Heart right ventricle (tissue), 16 donors: ENCODE measurements around the gene SELENOV. TPM values are rescaled to one million over a fixed set of nuclear protein-coding genes. Genes with fewer than 3 reads are reported as not detected.

Experiments used
- ATAC-seq, 8 donors: fragments of 200-7000 bp; cut with Tn5 transposase; one replicate each; pipeline ENCODE4 v1.9.1; 2020; ENCODE audit warnings: mild to moderate bottlenecking in 8 of 8, moderate library complexity in 8 of 8, moderate number of reproducible peaks in 1 of 8
- DNase-seq, 2 donors: peaks; one replicate each; pipeline ENCODE4 v3.0.0-alpha.2; 2020
- H3K27ac ChIP-seq, 10 donors: fragments of 200-600 bp; sonication (generic) in 2 of 10; one replicate each; pipeline versions ENCODE4 v1.5.0 to v1.8.0; 2020 to 2022; ENCODE audit warnings: mild to moderate bottlenecking in 3 of 10
- H3K27me3 ChIP-seq, 7 donors: fragments of 200-600 bp; one replicate each; pipeline ENCODE4 v1.8.0; 2021 to 2022; ENCODE audit warnings: mild to moderate bottlenecking in 2 of 7
- H3K36me3 ChIP-seq, 9 donors: fragments of 200-600 bp; sonication (generic) in 1 of 9; one replicate each; pipeline versions ENCODE4 v1.5.0 to v1.8.0; 2020 to 2022; ENCODE audit warnings: mild to moderate bottlenecking in 2 of 9
- H3K4me1 ChIP-seq, 9 donors: fragments of 200-600 bp; sonication (generic) in 1 of 9; one replicate each; pipeline versions ENCODE4 v1.5.0 to v1.8.0; 2020 to 2022; ENCODE audit warnings: mild to moderate bottlenecking in 4 of 9
- H3K4me3 ChIP-seq, 10 donors: fragments of 200-600 bp; sonication (generic) in 2 of 10; one replicate each; pipeline versions ENCODE4 v1.5.0 to v1.8.0; 2020 to 2022; ENCODE audit warnings: mild to moderate bottlenecking in 7 of 10, moderate library complexity in 2 of 10
- H3K9me3 ChIP-seq, 11 donors: fragments of 200-600 bp in 10 of 11; sonication (generic) in 2 of 11; one replicate each; pipeline versions ENCODE4 v1.5.0 to v1.8.0; 2013 to 2022; ENCODE audit warnings: mild to moderate bottlenecking in 2 of 11, control low read depth in 1 of 11, moderate library complexity in 1 of 11
- WGBS, 2 donors: extraction: QIAGEN DNeasy Blood & Tissue Kit; methylation state at CpG; one replicate each; pipeline ENCODE4 v1.1.7; 2013; ENCODE audit warnings: inconsistent platforms in 1 of 2; 5-methylcytosine and 5-hydroxymethylcytosine counted together
- intact Hi-C, 10 donors: fragments of 100-400 bp; cut with DNase I; formaldehyde crosslinking; loops; one replicate each; pipeline versions ENCODE4 v1.11.1 to v1.14.2; 2022
- polyA plus RNA-seq, 2 donors: library from polyadenylated mRNA; stranded (reverse); fragments of 200-250 nt; gene quantifications; one replicate each; pipeline ENCODE4 v1.2.3, GENCODE V29; 2013
- total RNA-seq, 10 donors: library from RNA; stranded (reverse); fragmentation: NEBNext Ultra II Directional in 3 of 10; extraction: Animal tissue kit (Norgen Biotek cat#: 25700) in 3 of 10; gene quantifications; one replicate each; pipeline versions ENCODE4 v1.2.1 to v1.2.4, GENCODE V29; 2021 to 2023
- TF ChIP-seq, protein P1 (sequence below), 9 donors: fragments of 200-600 bp; sonication (generic) in 2 of 9; IDR thresholded peaks; one replicate each; pipeline versions ENCODE4 v1.5.0 to v1.8.0; 2021 to 2022; ENCODE audit warnings: antibody characterized with exemption in 9 of 9, mild to moderate bottlenecking in 5 of 9, moderate library complexity in 1 of 9
- donor health status: Arrhythmogenic right ventricular cardiomyopathy.
- donor health status: ischemic (EF 13 %, LVEDD 7.1; RV severe dilation, severe dysfunction).
- donor health status: healthy with polysubstance abuse.
- donor health status: DM: no; HTN: yes; CAD: no.
- donor health status: DM: no; HTN: no; CAD: no.
- donor health status: ischemic (EF 25% LVEDD 6.9; RV normal size, moderate dysfunction).
- donor health status: ischemic (EF 25% LVEDD 5.7; RV mildly dilated, moderate dysfunction).
- donor health status: healthy.
- donor health status: DM: yes; HTN: yes; CAD: no.
- donor health status: Ischemic cardiomyopathy.
- donor health status: ischemic (EF 35%, LVEDD 5.7; RV mildly dilated, moderate dysfunction).
- donor health status: nonischemic (EF 11% LVEDD 7.7; RV severe dilation, severe dysfunction).
- donor health status: DM: yes; HTN: yes; CAD: no.
- donor health status: PGD.
- donor health status: ischemic (EF 29% LVEDD 5.4; RV normal size, mild dysfunction).
- donor health status: nonischemic (EF 23%, LVEDD 6.1; RV moderate dilation, normal function).

The SELENOV gene
- total and polyA plus RNA-seq, 12 donors, result not detected

DNA sequence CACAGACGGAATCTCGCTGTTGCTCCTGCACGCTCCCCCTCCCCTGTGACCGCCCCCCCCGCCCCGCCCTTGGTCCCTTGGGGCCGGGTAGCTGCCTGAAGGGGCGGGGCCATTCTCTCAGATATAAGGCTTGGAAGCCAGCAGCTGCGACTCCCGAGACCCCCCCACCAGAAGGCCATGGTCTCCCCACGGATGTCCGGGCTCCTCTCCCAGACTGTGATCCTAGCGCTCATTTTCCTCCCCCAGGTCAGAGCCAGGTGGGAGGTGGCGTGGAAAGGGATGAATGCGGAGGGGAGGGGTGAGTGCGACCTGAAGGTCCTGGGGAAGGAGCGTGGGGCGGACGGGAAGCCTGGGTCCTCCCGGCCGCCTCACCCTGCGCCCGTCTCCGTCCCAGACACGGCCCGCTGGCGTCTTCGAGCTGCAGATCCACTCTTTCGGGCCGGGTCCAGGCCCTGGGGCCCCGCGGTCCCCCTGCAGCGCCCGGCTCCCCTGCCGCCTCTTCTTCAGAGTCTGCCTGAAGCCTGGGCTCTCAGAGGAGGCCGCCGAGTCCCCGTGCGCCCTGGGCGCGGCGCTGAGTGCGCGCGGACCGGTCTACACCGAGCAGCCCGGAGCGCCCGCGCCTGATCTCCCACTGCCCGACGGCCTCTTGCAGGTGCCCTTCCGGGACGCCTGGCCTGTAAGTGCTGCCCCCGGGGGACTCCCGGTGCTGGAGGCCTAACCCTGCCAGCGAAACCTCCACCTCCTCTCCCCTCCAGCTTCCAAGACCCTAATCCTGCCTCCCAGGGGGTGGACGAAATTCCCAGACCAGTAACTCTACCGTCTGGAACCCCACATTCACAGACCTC lies 15.9 kb upstream of the SELENOV start, which contains the start of gene DLL3:
Gene DLL3, plus strand, starts transcription at position 150 of the 845 bp plus-strand sequence. Its CDS starts 28 bp downstream, at position 178.
- Histone ChIP-seq H3K4me1 (peaks cover 0 to 27% (median 19%) of the 10 kb centered on the region in 9 donors), H3K27me3 (peaks cover 14 to 88% (median 79%) of the 10 kb centered on the region in 7 donors), H3K27ac (no peak within 1 kb of the TSS), H3K4me3 (peak within 1 kb of the TSS in 4 of 10 donors; percentile 3 to 18 (median 14)), H3K9me3 (no peaks in the 10 kb centered on the region), H3K36me3 (no peaks in the 10 kb centered on the region)
- TF ChIP-seq, protein P1, sequence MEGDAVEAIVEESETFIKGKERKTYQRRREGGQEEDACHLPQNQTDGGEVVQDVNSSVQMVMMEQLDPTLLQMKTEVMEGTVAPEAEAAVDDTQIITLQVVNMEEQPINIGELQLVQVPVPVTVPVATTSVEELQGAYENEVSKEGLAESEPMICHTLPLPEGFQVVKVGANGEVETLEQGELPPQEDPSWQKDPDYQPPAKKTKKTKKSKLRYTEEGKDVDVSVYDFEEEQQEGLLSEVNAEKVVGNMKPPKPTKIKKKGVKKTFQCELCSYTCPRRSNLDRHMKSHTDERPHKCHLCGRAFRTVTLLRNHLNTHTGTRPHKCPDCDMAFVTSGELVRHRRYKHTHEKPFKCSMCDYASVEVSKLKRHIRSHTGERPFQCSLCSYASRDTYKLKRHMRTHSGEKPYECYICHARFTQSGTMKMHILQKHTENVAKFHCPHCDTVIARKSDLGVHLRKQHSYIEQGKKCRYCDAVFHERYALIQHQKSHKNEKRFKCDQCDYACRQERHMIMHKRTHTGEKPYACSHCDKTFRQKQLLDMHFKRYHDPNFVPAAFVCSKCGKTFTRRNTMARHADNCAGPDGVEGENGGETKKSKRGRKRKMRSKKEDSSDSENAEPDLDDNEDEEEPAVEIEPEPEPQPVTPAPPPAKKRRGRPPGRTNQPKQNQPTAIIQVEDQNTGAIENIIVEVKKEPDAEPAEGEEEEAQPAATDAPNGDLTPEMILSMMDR (IDR thresholded peaks at IDR 0.05), result no peak
- no peak for DNase-seq
- intact Hi-C loops, result no loop called here
- ATAC-seq, result peak in 1 of 8 donors; percentile 18
- 1 to 2% methylated on average over 60 of the region's 60 CpGs for WGBS, 2 donors

DNA sequence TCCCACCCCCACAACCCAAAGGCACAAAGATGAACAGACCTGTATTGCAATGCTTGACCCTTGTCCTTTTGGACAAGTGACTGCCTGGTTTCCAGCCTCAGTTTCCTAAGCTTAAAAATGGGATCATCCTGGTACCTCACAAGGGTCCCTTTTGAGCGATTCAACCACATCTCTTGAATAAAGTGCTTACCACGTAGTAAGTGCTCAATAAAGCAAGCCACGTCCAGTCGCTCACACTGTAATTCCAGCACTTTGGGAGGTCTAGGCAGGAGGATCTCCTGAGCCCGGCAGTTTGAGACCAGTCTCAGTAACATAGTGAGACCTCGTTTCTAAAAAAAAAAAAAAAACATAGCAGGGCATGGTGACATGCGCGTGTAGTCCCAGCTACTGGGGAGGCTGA lies 15.0 kb upstream of the SELENOV start:
- no peak for ATAC-seq
- TF ChIP-seq, protein P1 (IDR thresholded peaks at IDR 0.05), result no peak
- 77 to 83% methylated on average over 8 of the region's 8 CpGs for WGBS, 2 donors
- Histone ChIP-seq H3K36me3 (no peaks in the 10 kb centered on the region), H3K4me1 (peaks cover 0 to 27% (median 19%) of the 10 kb centered on the region in 9 donors), H3K9me3 (no peaks in the 10 kb centered on the region), H3K27ac (no peak overlapping the region), H3K27me3 (peaks cover 19 to 98% (median 88%) of the 10 kb centered on the region in 7 donors), H3K4me3 (no peak overlapping the region)
- intact Hi-C loops, result no loop called here
- no peak for DNase-seq

DNA sequence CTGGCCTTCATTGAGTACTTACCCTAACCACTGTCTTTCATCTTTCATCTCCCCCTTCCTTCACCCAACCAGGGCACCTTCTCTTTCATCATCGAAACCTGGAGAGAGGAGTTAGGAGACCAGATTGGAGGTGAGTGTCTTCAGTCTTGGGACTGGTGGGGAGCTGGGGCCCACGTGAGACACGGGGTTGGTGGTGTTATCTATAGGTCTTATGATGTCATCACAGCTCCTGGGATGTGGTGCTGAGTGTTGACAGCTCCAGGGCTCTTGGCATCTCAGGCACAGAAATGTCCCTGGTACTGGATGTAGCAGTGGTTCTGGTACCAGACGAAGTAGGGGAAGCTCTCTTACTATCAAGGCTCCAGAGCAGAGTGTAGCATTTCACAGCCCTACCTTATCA lies 14.4 kb upstream of the SELENOV start:
- Histone ChIP-seq H3K27ac (no peak overlapping the region), H3K9me3 (no peaks in the 10 kb centered on the region), H3K36me3 (no peaks in the 10 kb centered on the region), H3K4me3 (no peak overlapping the region), H3K4me1 (peaks cover 0 to 27% (median 19%) of the 10 kb centered on the region in 9 donors), H3K27me3 (peaks cover 19 to 100% (median 94%) of the 10 kb centered on the region in 7 donors)
- intact Hi-C loops, result no loop called here
- TF ChIP-seq, protein P1 (IDR thresholded peaks at IDR 0.05), result no peak
- 28 to 33% methylated on average over 4 of the region's 4 CpGs for WGBS, 2 donors
- ATAC-seq (no peak), DNase-seq (no peak)

DNA sequence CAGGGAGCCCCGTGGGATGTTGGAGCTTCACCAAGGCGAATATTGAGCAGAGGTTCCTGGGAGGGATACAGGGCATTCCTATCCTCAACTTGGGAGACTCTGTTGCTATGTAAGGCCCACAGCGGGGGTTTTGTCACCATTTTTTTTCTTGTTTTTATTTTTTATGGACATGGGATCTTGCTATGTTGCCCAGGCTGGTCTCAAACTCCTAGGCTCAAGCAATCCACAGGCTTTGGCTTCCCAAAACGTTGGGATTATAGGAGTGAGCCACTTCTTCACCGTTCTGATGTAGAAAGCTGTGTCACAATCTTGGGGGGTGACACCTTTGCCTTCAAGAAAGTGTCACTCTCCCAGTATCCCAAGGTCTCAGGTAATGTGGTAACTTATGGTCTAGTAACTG lies 13.6 kb upstream of the SELENOV start:
- peaks cover 19 to 100% (median 96%) of the 10 kb centered on the region in 7 donors for H3K27me3 ChIP-seq
- H3K4me1 ChIP-seq, result peaks cover 0 to 27% (median 19%) of the 10 kb centered on the region in 9 donors
- H3K27ac ChIP-seq, result no peak overlapping the region
- 77 to 82% methylated on average over 5 of the region's 5 CpGs for WGBS, 2 donors
- H3K4me3 ChIP-seq, result no peak overlapping the region
- no peaks in the 10 kb centered on the region for H3K9me3 ChIP-seq
- H3K36me3 ChIP-seq, result no peaks in the 10 kb centered on the region
- intact Hi-C loops, result no loop called here
- ATAC-seq (no peak), DNase-seq (no peak)
- TF ChIP-seq, protein P1 (IDR thresholded peaks at IDR 0.05), result no peak
